Mesothelial cell of epicardium (in vitro differentiated cells): ENCODE results near the gene RPL13. TPM values are rescaled to one million over a fixed set of nuclear protein-coding genes. Genes with fewer than 3 reads are reported as not detected.

Experiments
- DNase-seq, 2 experiments: peaks; one replicate each; pipeline ENCODE4 v3.0.0; 2021; ENCODE audit warnings: low spot score in 2 of 2; ENCODE audit not compliant: unreplicated experiment in 2 of 2
- H3K27ac Mint-ChIP-seq: 2 replicates; pipeline ENCODE4 v1.8.0; 2021; ENCODE audit warnings: mixed read lengths
- H3K27me3 Mint-ChIP-seq: 2 replicates; pipeline ENCODE4 v1.8.0; 2021; ENCODE audit warnings: low read depth, mixed read lengths
- H3K36me3 Mint-ChIP-seq: 2 replicates; pipeline ENCODE4 v1.8.0; 2021; ENCODE audit warnings: mixed read lengths
- H3K4me1 Mint-ChIP-seq: 2 replicates; pipeline ENCODE4 v1.8.0; 2021; ENCODE audit warnings: mixed read lengths
- H3K4me3 Mint-ChIP-seq: 2 replicates; pipeline ENCODE4 v1.8.0; 2021; ENCODE audit warnings: mild to moderate bottlenecking, moderate library complexity, mixed read lengths
- H3K9me3 Mint-ChIP-seq: 2 replicates; pipeline ENCODE4 v1.8.0; 2021; ENCODE audit warnings: mixed read lengths
- CTCF ChIP-seq: fragments of 200-600 bp; sonication (generic); IDR thresholded peaks from one replicate; pipeline ENCODE4 v1.5.0; 2021; ENCODE audit warnings: antibody characterized with exemption; ENCODE audit not compliant: unreplicated experiment
- total RNA-seq: library from RNA; stranded (reverse); gene quantifications from 3 replicates; pipeline ENCODE4 v1.2.1, GENCODE V29; 2021

Gene RPL13
- total RNA-seq, 1 donor from 2014 or later = 2,065 TPM

GRCh38 chr16:89540557-89540956 lies 19.9 kb upstream of the RPL13 start:
- DNase-seq = no peak
- no peak overlapping the region for H3K4me3 Mint-ChIP-seq
- TF ChIP-seq CTCF = no peak
- H3K27me3 Mint-ChIP-seq = no peaks in the 10 kb centered on the region
- no peak overlapping the region for H3K27ac Mint-ChIP-seq
- H3K36me3 Mint-ChIP-seq = peaks cover 15% of the 10 kb centered on the region
- no peaks in the 10 kb centered on the region for H3K4me1 Mint-ChIP-seq
- H3K9me3 Mint-ChIP-seq = no peaks in the 10 kb centered on the region

- no peak for DNase-seq
- Mint-ChIP-seq H3K9me3 (no peaks in the 10 kb centered on the region), H3K36me3 (peaks cover 17% of the 10 kb centered on the region), H3K27ac (no peak overlapping the region), H3K4me3 (no peak overlapping the region), H3K27me3 (no peaks in the 10 kb centered on the region), H3K4me1 (no peaks in the 10 kb centered on the region)
- no peak for TF ChIP-seq CTCF
Observed at GRCh38 chr16:89541792-89542191, 18.7 kb upstream of the RPL13 start.

GRCh38 chr16:89544113-89544512 lies 16.4 kb upstream of the RPL13 start:
- Mint-ChIP-seq H3K4me3 (no peak overlapping the region), H3K9me3 (no peaks in the 10 kb centered on the region), H3K4me1 (no peaks in the 10 kb centered on the region), H3K27ac (no peak overlapping the region), H3K36me3 (peaks cover 26% of the 10 kb centered on the region), H3K27me3 (no peaks in the 10 kb centered on the region)
- TF ChIP-seq CTCF = no peak
- no peak for DNase-seq

- Mint-ChIP-seq H3K27ac (no peak overlapping the region), H3K4me1 (no peaks in the 10 kb centered on the region), H3K9me3 (no peaks in the 10 kb centered on the region), H3K4me3 (no peak overlapping the region), H3K27me3 (no peaks in the 10 kb centered on the region), H3K36me3 (peaks cover 31% of the 10 kb centered on the region)
- no peak for TF ChIP-seq CTCF
- no peak for DNase-seq
Observed at GRCh38 chr16:89544713-89545043, 15.8 kb upstream of the RPL13 start.

- Mint-ChIP-seq H3K9me3 (no peaks in the 10 kb centered on the region), H3K27ac (no peak overlapping the region), H3K4me3 (no peak overlapping the region), H3K4me1 (no peaks in the 10 kb centered on the region), H3K27me3 (no peaks in the 10 kb centered on the region), H3K36me3 (peaks cover 28% of the 10 kb centered on the region)
- no peak for TF ChIP-seq CTCF
- no peak for DNase-seq
Observed at GRCh38 chr16:89545044-89545830, 15.2 kb upstream of the RPL13 start.
